ENCODE measurements around the gene GPR149.

GRCh38 chr3:154349223-154349622 is 80.8 kb downstream of the GPR149 start:
- no peak for TF ChIP-seq POLR2A (IDR thresholded peaks at IDR 0.05; ENCODE audit: low read depth, low read length)
- no peak for TF ChIP-seq POLR2AphosphoS5 (IDR thresholded peaks at IDR 0.05; ENCODE audit: insufficient read depth, low read depth, low read length)
- TF ChIP-seq, protein P1, sequence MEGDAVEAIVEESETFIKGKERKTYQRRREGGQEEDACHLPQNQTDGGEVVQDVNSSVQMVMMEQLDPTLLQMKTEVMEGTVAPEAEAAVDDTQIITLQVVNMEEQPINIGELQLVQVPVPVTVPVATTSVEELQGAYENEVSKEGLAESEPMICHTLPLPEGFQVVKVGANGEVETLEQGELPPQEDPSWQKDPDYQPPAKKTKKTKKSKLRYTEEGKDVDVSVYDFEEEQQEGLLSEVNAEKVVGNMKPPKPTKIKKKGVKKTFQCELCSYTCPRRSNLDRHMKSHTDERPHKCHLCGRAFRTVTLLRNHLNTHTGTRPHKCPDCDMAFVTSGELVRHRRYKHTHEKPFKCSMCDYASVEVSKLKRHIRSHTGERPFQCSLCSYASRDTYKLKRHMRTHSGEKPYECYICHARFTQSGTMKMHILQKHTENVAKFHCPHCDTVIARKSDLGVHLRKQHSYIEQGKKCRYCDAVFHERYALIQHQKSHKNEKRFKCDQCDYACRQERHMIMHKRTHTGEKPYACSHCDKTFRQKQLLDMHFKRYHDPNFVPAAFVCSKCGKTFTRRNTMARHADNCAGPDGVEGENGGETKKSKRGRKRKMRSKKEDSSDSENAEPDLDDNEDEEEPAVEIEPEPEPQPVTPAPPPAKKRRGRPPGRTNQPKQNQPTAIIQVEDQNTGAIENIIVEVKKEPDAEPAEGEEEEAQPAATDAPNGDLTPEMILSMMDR (IDR thresholded peaks at IDR 0.05; ENCODE audit: extremely low read depth in 1 of 2, insufficient read depth in 1 of 2, low read depth in 1 of 2, low read length in 2 of 2), result no peak
